DOHH2 (cell line): ENCODE data around the gene NIN.

Source experiments
- EZH2phosphoT487 ChIP-seq: fragments of 200-600 bp; sonication (generic); IDR thresholded peaks from 2 replicates; pipeline ENCODE4 v1.6.1; 2017; ENCODE audit warnings: borderline replicate concordance, mild to moderate bottlenecking, antibody characterized with exemption, low read length, moderate library complexity, mixed read lengths
- TF ChIP-seq, protein P1 (sequence below): fragments of 200-600 bp; sonication (generic); IDR thresholded peaks from one replicate; pipeline ENCODE4 v1.5.1; 2014; ENCODE audit warnings: antibody characterized with exemption, mild to moderate bottlenecking, low read depth, low read length; ENCODE audit not compliant: poor library complexity, severe bottlenecking

DNA sequence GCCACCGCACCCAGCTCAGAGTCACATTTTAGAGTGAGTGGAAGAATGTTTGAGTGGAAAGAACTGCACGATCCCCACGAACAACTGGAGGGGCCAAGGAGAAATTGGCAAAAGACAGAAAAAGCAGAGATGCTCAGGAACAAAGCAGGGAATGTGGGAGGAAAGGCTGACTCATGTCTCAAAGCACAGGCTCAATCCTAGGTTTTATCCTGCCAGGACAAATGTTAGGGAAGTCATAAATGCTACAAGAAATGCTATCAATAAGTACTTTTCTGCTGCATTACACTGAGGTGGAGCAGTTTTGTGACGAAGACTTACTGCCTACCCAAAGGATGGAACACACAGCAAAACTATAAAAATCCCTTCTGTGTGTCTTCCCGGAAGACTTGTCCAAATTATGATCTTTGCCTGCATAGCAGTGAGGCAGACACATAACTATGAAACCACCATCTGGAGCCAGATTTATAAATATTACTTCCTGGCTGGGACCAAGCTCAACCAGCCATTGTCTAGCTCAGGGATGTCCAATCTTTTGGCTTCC, 26.7 kb downstream of the NIN start:
- TF ChIP-seq, protein P1, sequence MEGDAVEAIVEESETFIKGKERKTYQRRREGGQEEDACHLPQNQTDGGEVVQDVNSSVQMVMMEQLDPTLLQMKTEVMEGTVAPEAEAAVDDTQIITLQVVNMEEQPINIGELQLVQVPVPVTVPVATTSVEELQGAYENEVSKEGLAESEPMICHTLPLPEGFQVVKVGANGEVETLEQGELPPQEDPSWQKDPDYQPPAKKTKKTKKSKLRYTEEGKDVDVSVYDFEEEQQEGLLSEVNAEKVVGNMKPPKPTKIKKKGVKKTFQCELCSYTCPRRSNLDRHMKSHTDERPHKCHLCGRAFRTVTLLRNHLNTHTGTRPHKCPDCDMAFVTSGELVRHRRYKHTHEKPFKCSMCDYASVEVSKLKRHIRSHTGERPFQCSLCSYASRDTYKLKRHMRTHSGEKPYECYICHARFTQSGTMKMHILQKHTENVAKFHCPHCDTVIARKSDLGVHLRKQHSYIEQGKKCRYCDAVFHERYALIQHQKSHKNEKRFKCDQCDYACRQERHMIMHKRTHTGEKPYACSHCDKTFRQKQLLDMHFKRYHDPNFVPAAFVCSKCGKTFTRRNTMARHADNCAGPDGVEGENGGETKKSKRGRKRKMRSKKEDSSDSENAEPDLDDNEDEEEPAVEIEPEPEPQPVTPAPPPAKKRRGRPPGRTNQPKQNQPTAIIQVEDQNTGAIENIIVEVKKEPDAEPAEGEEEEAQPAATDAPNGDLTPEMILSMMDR = no peak
- no peak for TF ChIP-seq EZH2phosphoT487
